Measurements from ENCODE around the gene DYNLT4.
A peak's percentile ranks its signal among the peaks of the same experiment; 100 is the strongest.
"Not testable (repeated sequence)": the region's sequence is repeated elsewhere in the genome, so short reads cannot be mapped to it uniquely, and the experiment has no call there.

DYNLT4 gene

GRCh38 chr1:44806704-44807363 lies at the start of gene DYNLT4:
DYNLT4 (minus strand) TSS chr1:44807351; CDS start chr1:44806668, 683 bp downstream.
- no peak for DNase-seq (ENCODE audit: low read depth)

GRCh38 chr1:44855742-44856141 lies 48.6 kb upstream of the DYNLT4 start:
- DNase-seq (ENCODE audit: low read depth), result no peak

- DNase-seq (ENCODE audit: low read depth), result no peak
Observed at GRCh38 chr1:44854970-44855369, 47.8 kb upstream of the DYNLT4 start.

- no peak for DNase-seq (ENCODE audit: low read depth)
Observed at GRCh38 chr1:44853201-44853600, 46.0 kb upstream of the DYNLT4 start.

- DNase-seq (ENCODE audit: low read depth), result no peak
Observed at GRCh38 chr1:44851308-44851707, 44.2 kb upstream of the DYNLT4 start.

GRCh38 chr1:44849575-44850132 lies 42.5 kb upstream of the DYNLT4 start:
- no peak for DNase-seq (ENCODE audit: low read depth)

- DNase-seq (ENCODE audit: low read depth), result no peak
Observed at GRCh38 chr1:44848456-44849181, 41.5 kb upstream of the DYNLT4 start.

GRCh38 chr1:44847845-44848244 lies 40.7 kb upstream of the DYNLT4 start:
- no peak for DNase-seq (ENCODE audit: low read depth)

GRCh38 chr1:44846985-44847384 lies 39.8 kb upstream of the DYNLT4 start:
- DNase-seq (ENCODE audit: low read depth), result no peak

GRCh38 chr1:44842862-44843655 lies 35.9 kb upstream of the DYNLT4 start, which contains the start of gene PTCH2:
PTCH2 (minus strand) TSS chr1:44843253; CDS start chr1:44842932, 321 bp downstream.
- peak; percentile 59 for DNase-seq (ENCODE audit: low read depth)

- DNase-seq (ENCODE audit: low read depth), result no peak
Observed at GRCh38 chr1:44842486-44842861, 35.3 kb upstream of the DYNLT4 start.

GRCh38 chr1:44839576-44839975 lies 32.4 kb upstream of the DYNLT4 start:
- no peak for DNase-seq (ENCODE audit: low read depth)

GRCh38 chr1:44838294-44838693 lies 31.1 kb upstream of the DYNLT4 start:
- DNase-seq (ENCODE audit: low read depth), result not testable (repeated sequence)

- peak; percentile 60 for DNase-seq (ENCODE audit: low read depth)
Observed at GRCh38 chr1:44835738-44836675, 28.9 kb upstream of the DYNLT4 start.

GRCh38 chr1:44834328-44834727 lies 27.2 kb upstream of the DYNLT4 start:
- DNase-seq (ENCODE audit: low read depth), result no peak

- DNase-seq (ENCODE audit: low read depth), result no peak
Observed at GRCh38 chr1:44832056-44832705, 25.0 kb upstream of the DYNLT4 start.

GRCh38 chr1:44831516-44831915 lies 24.4 kb upstream of the DYNLT4 start:
- DNase-seq (ENCODE audit: low read depth), result no peak

- no peak for DNase-seq (ENCODE audit: low read depth)
Observed at GRCh38 chr1:44830900-44831304, 23.8 kb upstream of the DYNLT4 start.

GRCh38 chr1:44829506-44830384 lies 22.6 kb upstream of the DYNLT4 start:
- no peak for DNase-seq (ENCODE audit: low read depth)

Measured in CMK (cell line).